ENCODE results near the gene MAP4K5. TPM values are rescaled to one million over a fixed set of nuclear protein-coding genes. Genes with fewer than 3 reads are reported as not detected.

The MAP4K5 gene
- total RNA-seq, 2 experiments from 2014 or later, result 26.2 to 28.1 TPM

GRCh38 chr14:50533806-50534205 lies 1.4 kb upstream of the MAP4K5 start:
- DNase-seq (no peak), ATAC-seq (no peak)
- no peaks in the 10 kb centered on the region for H3K9me3 Mint-ChIP-seq
- H3K36me3 Mint-ChIP-seq (ENCODE audit: low read depth), result peaks cover 4% of the 10 kb centered on the region
- no peak for TF ChIP-seq CTCF (IDR thresholded peaks at IDR 0.05)
- H3K4me3 Mint-ChIP-seq, result no peak overlapping the region
- H3K4me1 Mint-ChIP-seq (ENCODE audit: low read depth), result peaks cover 32% of the 10 kb centered on the region
- no peaks in the 10 kb centered on the region for H3K27me3 Mint-ChIP-seq
- no peak overlapping the region for H3K27ac Mint-ChIP-seq
- ChIA-PET CTCF (interaction anchor here (0.8 kb wide), 1 partner anchor 83 kb away, joined by 3 read pairs; no protein-coding TSS in a partner anchor), POLR2A (no interaction called here)
- intact Hi-C loops (cut with micrococcal nuclease), result loop anchor here (2.0 kb wide), 1 partner anchor 189 kb away; no protein-coding TSS in a partner anchor

DNA sequence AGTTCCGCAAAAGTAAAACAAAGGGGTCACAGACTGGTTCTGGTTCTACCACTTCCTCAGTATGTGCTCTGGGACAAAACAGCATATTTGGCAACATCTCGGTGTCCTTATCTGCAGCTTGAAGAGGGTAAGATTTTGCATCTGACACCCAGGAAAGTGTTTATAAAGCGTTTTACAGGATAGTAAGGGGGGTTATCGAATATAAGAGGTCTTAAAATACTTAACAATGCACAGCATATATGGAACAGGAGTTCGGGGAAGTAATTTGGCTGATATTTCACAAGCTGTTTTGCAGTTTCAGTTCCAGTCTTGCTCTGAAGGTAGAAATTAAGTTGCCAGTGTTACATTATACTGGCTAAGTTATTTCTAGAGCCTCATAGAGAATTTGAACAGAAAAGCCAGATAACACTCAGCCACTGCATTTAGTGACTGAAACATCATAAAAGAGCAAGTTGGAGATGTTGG lies 904 bp upstream of the MAP4K5 start:
- intact Hi-C loops (cut with micrococcal nuclease), result loop anchor here (2.0 kb wide), 1 partner anchor 188 kb away; no protein-coding TSS in a partner anchor
- ATAC-seq (no peak), DNase-seq (no peak)
- Mint-ChIP-seq H3K27ac (peak overlapping the region; percentile 78), H3K36me3 (ENCODE audit: low read depth) (peaks cover 4% of the 10 kb centered on the region), H3K27me3 (no peaks in the 10 kb centered on the region), H3K9me3 (no peaks in the 10 kb centered on the region), H3K4me1 (ENCODE audit: low read depth) (peaks cover 35% of the 10 kb centered on the region), H3K4me3 (peak overlapping the region; percentile 93)
- ChIA-PET POLR2A (interaction anchor here (1.7 kb wide), 1 partner anchor 10 kb away, joined by 8 read pairs; no protein-coding TSS in a partner anchor), CTCF (interaction anchor here (0.8 kb wide), 1 partner anchor 83 kb away, joined by 3 read pairs; no protein-coding TSS in a partner anchor)
- TF ChIP-seq CTCF (IDR thresholded peaks at IDR 0.05), result no peak

- Mint-ChIP-seq H3K4me3 (peak overlapping the region; percentile 93), H3K4me1 (ENCODE audit: low read depth) (peaks cover 38% of the 10 kb centered on the region), H3K27ac (peak overlapping the region; percentile 89), H3K27me3 (no peaks in the 10 kb centered on the region), H3K36me3 (ENCODE audit: low read depth) (peaks cover 5% of the 10 kb centered on the region), H3K9me3 (no peaks in the 10 kb centered on the region)
- DNase-seq (peak; percentile 53), ATAC-seq (peak; percentile 1)
- ChIA-PET CTCF (interaction anchor here (0.6 to 1.7 kb wide), 16 partner anchors 8 to 416 kb away, joined by 3 to 12 read pairs (median 4); partner anchors contain the start of gene VCPKMT), POLR2A (interaction anchor here (0.5 to 1.7 kb wide), 7 partner anchors 9 to 897 kb away, joined by 3 to 8 read pairs (median 3); partner anchors contain the start of gene DNAAF2)
- no peak for TF ChIP-seq CTCF (IDR thresholded peaks at IDR 0.05)
- intact Hi-C loops (cut with micrococcal nuclease), result loop anchor here (2.0 kb wide), 2 partner anchors 187 to 211 kb away; no protein-coding TSS in a partner anchor
Measured at GRCh38 chr14:50531595-50532501, 521 bp downstream of the MAP4K5 start.

DNA sequence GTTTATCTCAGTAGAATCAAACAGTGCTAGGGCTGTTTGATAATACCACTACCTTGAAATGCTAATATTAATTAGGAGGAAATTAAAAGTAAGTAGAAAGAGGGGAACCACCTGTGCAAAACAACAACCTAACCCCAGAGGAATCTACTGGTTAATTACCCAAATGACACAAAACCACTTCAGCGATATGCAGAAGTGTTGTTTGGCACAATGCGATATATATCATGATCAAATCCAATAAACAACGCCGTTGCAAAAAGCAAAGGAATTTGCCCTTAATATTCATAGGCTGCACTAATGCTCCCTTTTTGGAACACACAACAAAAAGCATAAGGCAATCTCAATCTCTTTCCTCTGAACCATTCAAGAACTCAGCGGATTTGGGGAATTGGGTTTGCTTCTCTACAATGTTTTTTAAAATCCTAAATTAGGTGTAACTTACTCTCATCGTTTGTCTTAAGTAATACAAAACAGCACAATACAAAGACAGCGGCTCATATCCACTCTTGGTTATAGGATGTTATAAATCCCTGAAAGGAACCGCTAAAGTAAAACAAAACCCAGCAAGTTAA lies 1.5 kb downstream of the MAP4K5 start:
- Mint-ChIP-seq H3K36me3 (ENCODE audit: low read depth) (peaks cover 5% of the 10 kb centered on the region), H3K4me1 (ENCODE audit: low read depth) (peaks cover 44% of the 10 kb centered on the region), H3K4me3 (peak overlapping the region; percentile 93), H3K27me3 (no peaks in the 10 kb centered on the region), H3K27ac (no peak overlapping the region), H3K9me3 (no peaks in the 10 kb centered on the region)
- ChIA-PET CTCF (interaction anchor here (0.6 to 1.7 kb wide), 6 partner anchors 8 to 330 kb away, joined by 3 to 12 read pairs (median 4); no protein-coding TSS in a partner anchor), POLR2A (no interaction called here)
- no peak for DNase-seq
- intact Hi-C loops (cut with micrococcal nuclease), result loop anchor here (2.0 kb wide), 1 partner anchor 210 kb away; no protein-coding TSS in a partner anchor
- TF ChIP-seq CTCF (IDR thresholded peaks at IDR 0.05), result no peak
- ATAC-seq, result no peak
